GM11168 (cell line): Measurements from ENCODE around the gene C5orf15.

ENCODE experiments used
- in situ Hi-C: fragments of 300-500 bp; cut with MboI; formaldehyde crosslinking; loops from one replicate; pipeline ENCODE4 v1.12.0; 2022; ENCODE audit warnings: low sequenced_read_pairs; ENCODE audit not compliant: unreplicated experiment

Gene C5orf15

DNA sequence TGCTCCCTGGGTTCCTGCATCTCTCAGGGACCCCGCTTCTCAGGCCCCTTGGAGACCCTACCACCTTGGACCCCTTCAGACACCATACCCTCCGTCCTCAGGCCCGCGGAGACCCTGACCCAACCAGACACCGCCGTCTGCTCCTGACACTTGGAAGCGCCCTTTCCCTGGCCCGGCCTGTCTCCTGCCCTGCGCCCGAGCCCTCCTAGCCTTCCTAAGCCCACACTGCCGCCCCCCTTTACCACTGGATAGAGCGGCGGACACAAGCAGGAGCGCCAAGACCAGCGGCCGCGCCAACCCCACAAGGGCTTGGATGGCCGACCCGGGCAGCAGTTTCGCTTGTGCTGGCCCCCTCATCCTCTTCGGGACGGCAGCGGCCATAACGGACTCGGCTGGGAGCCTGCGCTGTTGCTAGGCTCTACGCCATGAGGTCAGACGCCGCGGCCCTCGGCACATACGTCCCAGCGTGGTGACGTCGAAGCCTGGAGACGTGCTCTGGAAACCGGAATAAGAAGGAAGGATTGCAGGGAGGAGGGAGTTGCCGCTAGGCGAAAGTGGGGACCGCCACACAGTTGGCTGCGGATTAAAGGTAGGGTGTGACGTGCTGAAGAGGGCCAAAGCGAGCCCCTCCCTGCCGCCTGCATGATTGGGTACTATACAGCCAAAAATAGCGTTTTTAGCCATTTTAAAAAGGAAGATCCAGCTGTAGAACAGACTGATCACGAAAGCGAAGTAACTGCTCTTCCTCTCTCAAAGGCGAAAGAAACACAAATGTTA, at the start of gene C5orf15:
C5orf15 (minus strand) TSS at position 422 of the 777 bp plus-strand sequence; CDS start at position 381, 41 bp downstream.
- in situ Hi-C loops: no loop called here

DNA sequence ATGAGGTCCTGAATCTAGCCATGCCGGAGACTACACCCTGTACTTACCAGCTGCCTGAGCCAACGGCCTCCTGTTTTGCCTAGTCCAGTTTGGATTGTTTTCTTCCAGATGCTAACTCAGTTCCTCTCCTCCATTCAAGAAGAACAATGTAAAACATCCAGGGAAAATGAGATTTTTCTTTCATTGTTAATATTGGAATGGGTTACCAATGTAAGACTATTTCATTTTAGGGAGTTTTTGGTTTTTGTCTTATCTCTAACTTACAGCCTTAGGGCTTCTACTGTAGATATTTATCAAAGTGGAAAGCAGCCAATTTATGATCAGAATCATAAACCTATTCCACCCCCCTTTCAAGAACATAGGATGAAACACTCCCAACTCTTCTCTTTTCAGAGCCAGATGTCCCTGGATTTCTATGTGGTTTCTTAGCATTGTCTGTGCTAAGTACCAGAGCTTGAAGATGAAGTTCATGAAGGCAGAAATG, 39.9 kb upstream of the C5orf15 start:
- in situ Hi-C loops: no loop called here

DNA sequence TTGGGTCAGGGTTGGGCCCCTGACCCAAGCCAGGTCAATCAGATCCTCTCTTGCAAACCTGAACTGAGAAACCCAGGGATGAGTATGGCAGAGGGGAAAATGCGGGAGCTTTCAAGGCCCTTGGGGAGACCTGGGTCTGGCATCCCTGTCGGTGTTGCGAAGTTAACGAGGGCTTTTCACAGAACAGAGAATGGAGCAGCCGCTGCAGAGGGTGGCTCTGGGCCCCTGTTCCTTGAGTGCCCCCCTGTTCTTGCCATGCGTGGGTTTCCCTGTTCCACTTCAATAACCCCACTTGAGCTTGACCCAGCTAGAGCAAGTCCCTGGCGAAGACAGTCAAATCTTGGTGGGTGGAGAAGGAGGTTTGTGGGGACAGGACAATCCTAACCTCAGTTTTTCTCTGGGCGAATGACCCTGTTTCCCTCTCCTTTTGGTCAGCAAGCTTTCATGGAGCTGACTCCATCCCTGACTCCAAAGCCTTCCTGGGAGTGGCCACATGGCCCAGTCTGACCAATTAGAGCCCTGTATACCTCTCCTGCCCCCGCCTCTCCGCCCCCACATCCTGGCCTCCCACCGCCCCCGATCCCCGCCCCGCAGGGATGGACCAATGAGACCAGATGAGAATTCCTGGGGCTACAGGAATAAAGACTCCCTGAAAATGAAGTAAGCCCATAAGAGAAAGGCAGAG, 39.3 kb upstream of the C5orf15 start:
- in situ Hi-C loops: no loop called here

DNA sequence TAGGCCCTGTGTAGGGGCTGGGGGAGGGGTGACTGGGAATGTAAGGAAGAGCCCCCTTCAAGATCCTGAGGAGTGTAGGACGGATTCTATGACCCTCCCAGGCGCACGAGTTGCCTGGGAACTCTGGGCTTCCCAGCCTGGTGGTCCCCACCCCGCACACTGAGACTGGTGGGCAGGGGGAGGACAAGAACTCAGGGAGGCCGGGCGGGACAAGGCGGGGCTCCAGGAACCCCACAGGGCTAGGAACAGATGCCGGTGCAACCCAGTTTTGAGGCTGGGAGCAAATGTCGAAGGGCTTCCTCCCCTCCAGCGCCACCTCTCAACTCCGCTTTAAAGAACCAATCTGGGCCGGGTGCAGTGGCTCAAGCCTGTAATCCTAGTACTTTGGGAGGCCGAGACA, 37.7 kb upstream of the C5orf15 start:
- in situ Hi-C loops: no loop called here

DNA sequence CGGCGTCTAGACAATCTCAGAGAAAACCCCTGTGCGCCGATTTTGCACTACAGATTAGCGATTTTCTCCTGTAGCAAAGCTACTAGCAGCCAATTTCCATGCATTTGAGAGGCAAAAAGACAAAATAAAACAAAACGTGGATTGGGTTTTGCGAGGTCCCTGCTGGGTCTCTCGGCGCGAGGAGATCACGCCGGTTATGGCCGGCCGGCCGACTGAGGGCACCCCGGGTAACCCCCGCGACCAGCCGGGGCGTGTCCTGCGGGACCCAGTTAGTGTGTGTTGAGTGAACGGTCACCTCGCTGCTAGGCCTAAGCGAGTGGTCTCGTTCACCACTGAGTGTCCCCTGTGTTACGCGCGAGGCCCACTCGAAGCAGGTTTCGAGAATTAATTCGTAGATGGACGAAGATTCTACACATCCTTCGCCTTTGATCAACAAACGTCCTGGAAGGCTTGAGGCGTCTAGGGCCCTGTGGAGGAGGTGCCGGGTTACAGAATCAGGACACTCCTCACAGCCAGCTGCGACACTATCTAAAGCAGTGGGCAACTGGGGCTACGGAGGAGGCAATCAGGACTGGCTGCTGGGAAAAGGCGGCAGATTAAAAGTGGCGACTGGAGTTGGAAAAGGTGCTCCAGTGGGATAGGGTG, 37.1 kb upstream of the C5orf15 start:
- in situ Hi-C loops: no loop called here

DNA sequence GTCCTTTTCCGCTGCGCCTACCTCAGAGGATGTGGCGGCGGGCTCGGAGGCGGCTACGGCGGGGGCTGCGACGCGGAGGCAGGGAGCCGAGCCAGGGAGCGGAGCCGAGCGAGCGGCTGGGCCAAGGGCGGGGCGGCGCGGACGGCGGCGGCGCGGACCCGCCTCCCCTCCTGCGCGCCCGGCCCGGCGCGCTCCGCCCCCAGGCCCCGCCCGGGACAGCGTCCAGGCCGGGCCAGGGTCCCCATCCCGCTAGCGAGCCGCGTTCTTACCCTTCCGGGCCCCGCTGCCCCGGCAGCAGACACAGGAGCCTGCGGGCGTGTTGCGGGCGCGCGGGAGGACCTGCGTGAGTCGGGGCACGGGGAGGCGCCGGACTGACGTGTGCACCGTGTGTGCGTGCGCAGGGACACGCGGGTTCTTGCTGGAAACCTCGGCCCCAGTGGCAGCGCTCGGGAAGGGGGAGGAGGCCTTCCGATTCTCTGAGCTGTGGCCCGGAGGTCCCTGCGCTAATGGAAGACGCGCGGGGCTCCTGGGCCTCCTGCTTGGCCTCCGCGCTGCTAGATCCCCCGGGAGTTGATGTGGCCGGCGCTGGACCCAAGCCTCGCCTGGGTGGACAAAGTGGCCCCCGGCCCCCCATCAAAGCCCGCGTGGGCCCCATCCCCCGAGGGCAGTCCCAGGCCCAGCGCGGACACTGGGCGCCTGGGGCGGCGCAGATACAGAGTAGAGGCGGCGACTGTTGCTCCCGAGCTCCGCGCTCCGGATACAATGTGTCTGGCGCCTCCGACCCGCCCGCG, 36.4 kb upstream of the C5orf15 start, which contains the start of gene VDAC1:
VDAC1 (minus strand) TSS at position 350 of the 791 bp plus-strand sequence. CDS start 11,963 bp downstream, outside the sequence.
- in situ Hi-C loops: no loop called here

DNA sequence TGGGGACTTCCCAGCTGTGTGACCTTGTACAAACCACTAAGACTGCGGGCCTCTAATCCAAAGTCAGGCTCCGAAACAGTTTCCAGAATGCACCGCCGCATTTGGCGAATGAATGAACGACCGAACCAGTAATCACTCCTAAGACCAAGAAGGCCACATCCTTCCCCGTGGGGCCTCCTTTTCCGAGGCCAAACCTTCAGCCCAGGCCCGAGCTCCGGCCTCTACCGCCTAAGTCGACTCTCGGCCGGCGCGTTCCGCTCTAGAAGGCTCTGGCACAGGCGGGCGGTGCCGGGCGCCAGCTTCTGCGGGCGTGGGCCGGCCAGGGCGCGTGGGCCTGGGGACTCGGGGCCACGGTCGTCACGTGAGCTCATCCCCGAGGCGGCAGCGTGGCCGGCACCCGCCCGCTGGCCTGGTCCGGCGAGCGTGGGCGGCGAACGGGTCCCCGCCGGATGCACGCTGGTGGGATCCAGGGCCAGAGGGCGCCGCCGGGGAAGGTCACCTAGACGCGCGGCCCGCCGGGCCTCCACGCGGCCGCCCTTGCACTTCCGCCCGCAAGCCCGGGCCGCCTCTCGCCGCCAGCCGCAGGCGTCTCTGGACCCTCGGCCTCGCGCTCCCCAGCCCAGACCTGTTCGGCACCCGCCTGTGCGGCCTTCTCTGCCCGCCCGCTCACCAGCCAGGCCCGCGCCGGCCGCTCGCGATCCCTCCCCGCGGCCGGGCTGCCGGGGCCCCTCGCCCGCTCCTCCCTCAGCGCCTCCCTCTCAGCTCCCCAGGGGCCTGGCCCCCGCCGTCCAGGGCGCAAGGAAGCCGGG, 35.6 kb upstream of the C5orf15 start:
- in situ Hi-C loops: no loop called here

DNA sequence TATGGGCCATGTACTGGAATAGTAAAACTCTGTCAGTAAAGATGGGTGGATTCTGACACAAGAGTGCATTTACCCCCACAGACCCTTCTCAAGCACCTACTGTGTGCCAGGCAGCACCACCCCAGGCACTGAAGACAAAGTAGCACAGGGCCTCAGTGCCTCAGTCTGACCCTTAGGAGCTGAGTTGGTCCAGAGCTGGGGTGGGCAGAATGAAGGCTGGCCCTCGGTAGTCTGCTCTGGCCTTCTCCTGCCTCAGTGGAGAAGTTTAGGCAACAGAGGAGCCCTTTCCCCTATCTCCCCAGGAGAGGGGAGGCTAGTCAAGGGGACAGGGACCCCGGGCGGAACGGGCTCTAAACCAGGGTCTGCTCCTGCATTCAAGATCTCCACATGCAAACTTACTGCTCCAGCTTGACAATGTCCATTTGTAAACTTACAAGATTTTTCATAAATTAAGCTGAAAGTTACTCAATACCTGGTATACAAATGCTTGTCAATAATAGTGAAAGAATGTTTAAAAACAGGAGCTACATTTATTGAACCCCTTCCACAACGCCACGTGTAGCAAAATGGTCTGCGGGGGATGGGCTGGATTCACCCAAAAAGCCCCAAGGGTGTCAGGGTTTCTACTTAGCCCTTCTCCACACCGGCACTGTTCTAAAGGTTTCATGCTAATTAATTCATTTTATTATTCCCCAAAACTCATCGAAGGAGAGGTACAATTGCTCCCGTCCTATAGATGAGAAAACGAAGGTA, 34.8 kb upstream of the C5orf15 start:
- in situ Hi-C loops: no loop called here

DNA sequence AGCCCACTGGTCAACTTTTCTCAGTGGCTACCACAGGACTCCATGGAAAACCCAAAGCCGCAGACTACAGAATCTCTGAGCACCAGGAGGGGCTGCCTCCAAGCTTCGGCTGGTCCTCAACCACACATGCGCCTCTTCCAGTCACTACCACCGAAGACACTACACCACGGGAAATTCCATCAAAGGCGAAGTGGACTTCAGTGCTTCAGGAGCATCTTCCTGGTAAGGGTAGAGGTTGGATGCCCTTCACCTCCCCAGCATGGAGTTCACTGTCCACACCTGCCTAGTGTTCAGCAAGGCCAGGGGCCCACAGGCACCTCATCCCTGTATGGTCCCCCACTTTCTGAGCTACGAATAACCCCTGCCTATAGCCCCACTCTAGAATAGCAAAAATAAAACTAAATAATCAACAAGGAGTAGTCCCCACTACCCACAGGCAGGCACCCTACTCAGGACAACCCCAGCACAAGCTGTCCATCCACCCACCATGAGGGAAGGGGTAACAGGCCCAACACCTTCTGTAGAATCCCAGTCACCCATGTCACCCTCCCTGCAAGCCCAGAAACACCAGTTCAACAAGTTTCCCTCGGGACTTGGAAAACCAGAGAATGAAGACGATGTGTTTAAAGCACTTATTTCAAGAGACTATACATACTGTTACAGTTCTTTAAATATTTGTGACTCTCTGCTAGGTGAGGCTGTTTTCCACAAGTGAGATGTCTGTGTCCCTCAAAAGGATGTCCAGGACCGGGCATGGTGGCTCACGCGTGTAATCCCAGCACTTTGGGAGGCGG, 33.7 kb upstream of the C5orf15 start:
- in situ Hi-C loops: no loop called here

DNA sequence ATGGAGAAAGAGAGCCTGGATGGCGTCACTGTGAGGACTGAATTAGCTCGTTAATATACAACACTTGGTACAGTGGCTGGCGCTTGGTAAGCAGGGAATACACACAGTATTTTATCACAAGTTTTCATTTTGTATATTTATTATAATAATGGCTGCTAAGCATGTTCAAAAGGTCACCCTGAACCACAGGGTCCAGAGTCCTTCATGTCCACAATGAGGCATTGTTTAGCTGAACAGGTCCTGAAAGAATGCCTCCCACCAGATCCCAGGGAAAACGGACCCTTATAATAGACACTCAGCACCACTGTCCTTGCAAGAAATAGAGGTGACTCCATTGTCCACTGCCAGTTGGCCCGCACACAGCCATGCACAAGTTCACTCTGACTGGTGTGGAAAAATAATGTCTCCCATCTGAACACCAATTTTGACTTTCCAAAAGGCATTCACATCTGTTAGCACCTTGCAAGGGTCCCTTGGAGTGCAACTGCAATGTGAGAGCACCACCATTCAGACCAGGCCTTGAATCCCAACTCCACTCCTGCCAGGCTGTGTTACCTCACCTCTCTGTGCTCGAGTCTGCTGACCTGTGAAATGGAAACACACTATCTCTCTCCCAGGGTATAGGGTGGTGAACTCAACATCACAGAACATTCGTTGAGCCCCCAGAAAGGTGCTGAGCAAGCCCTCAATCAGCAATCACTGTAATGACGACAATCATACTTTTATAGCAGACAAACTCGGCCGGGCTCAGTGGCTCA, 32.5 kb upstream of the C5orf15 start:
- in situ Hi-C loops: no loop called here

DNA sequence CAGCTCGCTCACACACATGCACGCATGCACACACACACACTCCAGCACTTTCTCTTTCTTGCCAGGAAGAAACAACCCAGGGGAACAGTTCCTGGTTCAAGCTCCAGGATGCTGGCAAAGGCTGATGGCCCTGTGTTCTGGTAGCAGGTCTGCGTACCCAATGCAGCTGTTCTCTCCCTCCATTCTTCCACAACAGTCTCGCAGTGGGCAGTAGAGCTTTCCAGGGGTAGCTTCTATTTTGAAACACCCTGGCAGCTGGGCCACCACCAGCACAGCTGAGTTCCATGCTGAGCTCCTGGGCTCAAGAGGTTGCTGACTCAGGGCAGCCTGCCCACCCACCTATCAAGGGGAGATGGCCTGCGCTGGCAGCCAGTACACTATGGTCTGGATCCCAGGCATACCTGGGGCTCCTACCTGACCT, 31.7 kb upstream of the C5orf15 start:
- in situ Hi-C loops: no loop called here

DNA sequence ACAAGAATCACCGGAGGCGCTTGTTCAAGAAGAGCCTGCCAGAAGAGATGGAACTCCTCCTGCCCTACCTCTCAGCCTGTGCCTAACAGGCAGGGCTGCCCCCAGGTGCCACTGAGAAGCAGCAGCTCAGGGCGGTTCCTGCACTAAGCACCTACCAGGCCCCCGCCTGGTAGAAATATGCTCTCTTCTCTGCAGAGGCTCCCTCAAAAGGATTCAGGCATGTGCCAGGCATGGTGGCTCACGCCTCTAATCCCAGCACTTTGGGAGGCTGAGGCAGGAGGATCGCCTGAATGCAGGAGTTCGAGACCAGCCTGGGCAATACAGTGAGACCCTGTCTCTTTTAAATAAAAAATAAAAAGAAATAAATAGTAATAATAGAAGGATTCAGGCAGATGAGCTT, 30.4 kb upstream of the C5orf15 start:
- in situ Hi-C loops: no loop called here

DNA sequence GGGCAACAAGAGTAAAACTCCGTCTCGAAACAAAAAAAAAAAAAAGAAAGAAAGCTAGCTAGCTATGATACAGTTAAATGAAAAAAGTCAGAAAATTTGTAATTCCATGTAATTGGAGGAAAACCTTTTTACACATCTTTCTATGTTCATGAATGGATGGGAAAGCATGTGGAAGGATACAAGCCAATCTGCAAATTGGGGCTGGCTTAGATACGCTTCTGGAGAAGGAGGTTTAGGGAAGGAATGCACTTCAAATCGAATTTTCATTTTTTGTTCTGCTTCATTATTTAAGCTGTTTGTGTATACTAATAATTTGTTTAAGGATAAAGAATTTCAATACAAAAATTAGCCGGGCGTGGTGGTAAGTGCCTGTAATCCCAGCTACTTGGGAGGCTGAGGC, 29.6 kb upstream of the C5orf15 start:
- in situ Hi-C loops: no loop called here

DNA sequence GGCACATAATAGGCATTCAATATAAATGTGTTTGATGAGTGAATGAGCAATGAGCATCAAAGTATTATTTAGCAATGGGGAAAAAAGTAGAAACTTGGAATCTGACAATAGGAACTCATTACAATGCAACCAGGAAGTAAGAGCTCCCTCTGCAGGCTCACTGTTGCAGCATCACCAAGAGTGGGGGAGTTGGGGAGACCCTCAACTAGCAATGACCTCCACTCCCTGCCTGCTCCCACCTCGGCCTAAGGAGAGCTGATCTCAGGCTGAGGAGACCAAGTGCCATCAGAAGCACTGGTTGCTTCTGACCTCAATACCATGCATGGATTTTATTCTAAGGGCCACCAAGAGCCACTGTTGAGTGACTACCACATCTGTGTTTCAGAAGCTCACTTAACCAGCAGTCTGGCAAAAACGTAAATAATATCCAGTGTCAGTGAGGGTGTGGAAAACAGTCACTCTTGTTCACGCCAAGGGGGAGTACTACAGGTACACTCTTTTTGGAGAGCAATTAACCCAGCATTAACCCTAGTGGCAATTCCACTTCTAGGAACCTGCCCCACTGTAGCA, 28.3 kb upstream of the C5orf15 start:
- in situ Hi-C loops: no loop called here

DNA sequence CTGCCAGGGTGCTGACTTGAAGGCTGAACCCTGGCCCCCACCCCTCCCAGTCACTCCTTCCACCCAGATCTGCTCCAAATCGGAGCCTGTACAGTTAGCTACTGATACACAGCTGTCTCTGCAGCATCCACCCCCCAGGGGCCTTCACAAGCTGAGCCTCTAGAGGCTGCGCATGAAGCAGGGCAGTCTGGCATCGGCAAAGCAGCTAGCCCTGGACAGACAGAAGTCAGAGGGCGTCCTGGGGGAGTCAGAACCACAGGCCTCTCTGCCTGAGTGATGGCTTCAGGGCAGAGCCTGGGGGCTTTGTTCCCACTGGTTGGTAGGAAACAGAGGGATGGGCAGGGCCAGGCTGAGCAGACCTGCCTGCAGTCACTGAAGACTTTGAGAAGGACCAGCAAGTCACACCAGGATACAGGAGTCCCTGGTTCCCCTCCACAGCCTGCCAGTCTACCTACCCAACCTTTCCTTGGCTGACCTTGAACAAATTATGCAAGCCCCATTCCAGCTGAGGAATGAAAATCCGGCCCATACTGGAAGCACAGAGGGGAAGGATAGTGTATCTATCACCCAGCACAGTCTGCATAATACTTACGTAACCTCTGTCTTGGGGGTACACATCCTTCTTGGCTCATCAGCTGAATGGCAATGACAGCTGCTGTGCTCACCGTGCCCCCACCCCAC, 27.6 kb upstream of the C5orf15 start:
- in situ Hi-C loops: no loop called here

DNA sequence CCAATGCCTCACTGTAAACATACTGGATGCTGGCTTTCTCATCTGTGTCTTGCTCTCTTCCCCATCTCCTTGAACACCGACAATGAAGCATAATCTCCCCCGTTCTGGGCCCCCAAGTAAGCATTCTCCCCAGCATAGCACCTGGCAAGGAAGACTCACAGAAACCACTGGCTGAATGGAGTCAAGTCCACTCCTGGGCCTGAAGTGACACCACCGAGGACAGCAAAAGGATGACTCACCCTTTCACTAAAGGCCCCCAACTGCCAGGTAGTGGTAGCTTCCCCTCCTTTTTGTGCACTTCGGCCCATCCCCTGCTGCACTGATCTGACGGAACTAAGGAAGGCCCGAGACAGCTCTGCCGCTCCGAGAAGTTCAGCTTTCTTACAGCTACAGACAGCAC, 26.9 kb upstream of the C5orf15 start:
- in situ Hi-C loops: no loop called here
